ENCODE measurements around the gene FOXP3. TPM values are rescaled to one million over a fixed set of nuclear protein-coding genes. Genes with fewer than 3 reads are reported as not detected.

The FOXP3 gene
- total RNA-seq, 1 donor from 2014 or later, result 0.29 TPM

DNA sequence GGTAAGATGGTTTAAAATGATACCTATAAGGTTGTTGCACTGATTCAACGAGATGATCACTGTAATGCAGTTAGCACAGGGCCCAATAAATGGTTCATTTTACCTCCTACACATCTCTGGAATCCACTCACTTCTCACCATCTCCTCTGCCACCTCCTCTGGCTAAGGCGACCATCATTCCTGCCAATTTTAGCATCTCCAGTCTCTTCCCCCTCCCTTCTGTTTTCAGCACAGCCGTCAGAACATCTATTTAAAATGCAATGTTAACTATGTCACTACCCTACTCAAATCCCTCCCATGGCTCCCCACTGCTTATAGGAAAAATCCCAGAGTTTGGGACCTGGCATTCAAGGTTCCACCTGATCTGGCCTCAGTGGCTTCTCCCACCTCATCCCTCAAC lies 61.0 kb downstream of the FOXP3 start:
- peaks cover 5% of the 10 kb centered on the region for H3K4me1 Mint-ChIP-seq
- intact Hi-C loops (cut with micrococcal nuclease), result no loop called here
- TF ChIP-seq, protein P1, sequence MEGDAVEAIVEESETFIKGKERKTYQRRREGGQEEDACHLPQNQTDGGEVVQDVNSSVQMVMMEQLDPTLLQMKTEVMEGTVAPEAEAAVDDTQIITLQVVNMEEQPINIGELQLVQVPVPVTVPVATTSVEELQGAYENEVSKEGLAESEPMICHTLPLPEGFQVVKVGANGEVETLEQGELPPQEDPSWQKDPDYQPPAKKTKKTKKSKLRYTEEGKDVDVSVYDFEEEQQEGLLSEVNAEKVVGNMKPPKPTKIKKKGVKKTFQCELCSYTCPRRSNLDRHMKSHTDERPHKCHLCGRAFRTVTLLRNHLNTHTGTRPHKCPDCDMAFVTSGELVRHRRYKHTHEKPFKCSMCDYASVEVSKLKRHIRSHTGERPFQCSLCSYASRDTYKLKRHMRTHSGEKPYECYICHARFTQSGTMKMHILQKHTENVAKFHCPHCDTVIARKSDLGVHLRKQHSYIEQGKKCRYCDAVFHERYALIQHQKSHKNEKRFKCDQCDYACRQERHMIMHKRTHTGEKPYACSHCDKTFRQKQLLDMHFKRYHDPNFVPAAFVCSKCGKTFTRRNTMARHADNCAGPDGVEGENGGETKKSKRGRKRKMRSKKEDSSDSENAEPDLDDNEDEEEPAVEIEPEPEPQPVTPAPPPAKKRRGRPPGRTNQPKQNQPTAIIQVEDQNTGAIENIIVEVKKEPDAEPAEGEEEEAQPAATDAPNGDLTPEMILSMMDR (IDR thresholded peaks at IDR 0.05), result no peak
- H3K9me3 Mint-ChIP-seq, result no peaks in the 10 kb centered on the region
- ChIA-PET CTCF (no interaction called here), POLR2A (no interaction called here)
- no peak overlapping the region for H3K27ac Mint-ChIP-seq
- DNase-seq (no peak), ATAC-seq (ENCODE audit: low read depth) (no peak)
- H3K4me3 Mint-ChIP-seq, result no peak overlapping the region
- H3K36me3 Mint-ChIP-seq (ENCODE audit: low read depth), result no peaks in the 10 kb centered on the region
- H3K27me3 Mint-ChIP-seq, result no peaks in the 10 kb centered on the region

DNA sequence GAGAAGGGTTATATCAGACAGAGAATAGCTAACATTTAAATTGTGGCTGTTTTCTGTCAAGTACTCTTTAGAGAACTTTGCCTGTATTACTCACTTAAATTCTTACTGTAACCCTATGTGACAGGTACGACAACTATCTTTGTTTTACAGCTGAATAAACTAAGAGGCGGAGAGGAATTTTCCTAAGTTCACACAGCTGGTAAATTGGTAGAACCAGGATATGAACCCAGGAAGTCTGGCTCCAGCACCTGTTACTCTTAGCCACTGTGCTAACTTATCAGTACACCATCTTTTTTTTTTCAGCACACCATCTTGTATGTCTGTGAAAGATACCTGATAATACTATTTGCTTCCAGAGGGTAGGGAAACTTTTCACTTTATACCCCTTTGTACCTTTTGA lies 62.5 kb downstream of the FOXP3 start:
- Mint-ChIP-seq H3K27ac (no peak overlapping the region), H3K27me3 (no peaks in the 10 kb centered on the region), H3K9me3 (no peaks in the 10 kb centered on the region), H3K36me3 (ENCODE audit: low read depth) (no peaks in the 10 kb centered on the region), H3K4me1 (peaks cover 9% of the 10 kb centered on the region), H3K4me3 (no peak overlapping the region)
- TF ChIP-seq, protein P1 (IDR thresholded peaks at IDR 0.05), result no peak
- ChIA-PET CTCF (interaction anchor here (0.7 kb wide), 1 partner anchor 9 kb away, joined by 3 read pairs; no protein-coding TSS in a partner anchor), POLR2A (interaction anchor here (1.2 to 1.4 kb wide), 2 partner anchors 11 to 108 kb away, joined by 3 read pairs; no protein-coding TSS in a partner anchor)
- no peak for DNase-seq
- ATAC-seq (ENCODE audit: low read depth), result no peak
- intact Hi-C loops (cut with micrococcal nuclease), result no loop called here

Other genes starting within 250 kb of the FOXP3 start
- 31.1 and 33.3 TPM in 2 replicates for gene TFE3, start 221.4 kb downstream of the FOXP3 start, total RNA-seq
- gene CCDC120, start 205.7 kb downstream of the FOXP3 start, total RNA-seq, result 7.9 and 8.9 TPM in 2 replicates
- 10.6 and 11.6 TPM in 2 replicates for gene PRAF2, start 190.7 kb downstream of the FOXP3 start, total RNA-seq
- 48.8 and 55.8 TPM in 2 replicates for gene WDR45, start 184.8 kb downstream of the FOXP3 start, total RNA-seq
- gene GPKOW, start 141.0 kb downstream of the FOXP3 start, total RNA-seq, result 18.7 and 19.6 TPM in 2 replicates
- 1.2 and 1.5 TPM in 2 replicates for gene MAGIX, start 102.0 kb downstream of the FOXP3 start, total RNA-seq
- gene PLP2, start 92.8 kb downstream of the FOXP3 start, total RNA-seq, result 97.2 and 111 TPM in 2 replicates
- 11.8 and 13.8 TPM in 2 replicates for gene PRICKLE3, start 78.3 kb downstream of the FOXP3 start, total RNA-seq
- 0.82 and 1.6 TPM in 2 replicates for gene SYP, start 64.5 kb downstream of the FOXP3 start, total RNA-seq
- 2.6 and 3.0 TPM in 2 replicates for gene CACNA1F, start 31.4 kb downstream of the FOXP3 start, total RNA-seq
- gene CCDC22, start 29.2 kb downstream of the FOXP3 start, total RNA-seq, result 26.8 and 31.3 TPM in 2 replicates
- gene PPP1R3F, start 5.1 kb upstream of the FOXP3 start, total RNA-seq, result 5.9 and 7.4 TPM in 2 replicates
- not detected in 2 replicates for gene GAGE10, start 38.9 kb upstream of the FOXP3 start, total RNA-seq
- not detected in 2 replicates for gene GAGE12J, start 57.3 kb upstream of the FOXP3 start, total RNA-seq
- gene GAGE13, start 66.9 kb upstream of the FOXP3 start, total RNA-seq, result not detected in 2 replicates